GM12874 (cell line): Measurements from ENCODE around the gene ADD2.

Experiments
- TF ChIP-seq, protein P1 (sequence below): IDR thresholded peaks from 2 replicates; pipeline ENCODE4 v1.5.1; 2011; ENCODE audit warnings: low read depth, mild to moderate bottlenecking, control low read depth, low read length, moderate library complexity; ENCODE audit not compliant: insufficient read depth

Gene ADD2

DNA sequence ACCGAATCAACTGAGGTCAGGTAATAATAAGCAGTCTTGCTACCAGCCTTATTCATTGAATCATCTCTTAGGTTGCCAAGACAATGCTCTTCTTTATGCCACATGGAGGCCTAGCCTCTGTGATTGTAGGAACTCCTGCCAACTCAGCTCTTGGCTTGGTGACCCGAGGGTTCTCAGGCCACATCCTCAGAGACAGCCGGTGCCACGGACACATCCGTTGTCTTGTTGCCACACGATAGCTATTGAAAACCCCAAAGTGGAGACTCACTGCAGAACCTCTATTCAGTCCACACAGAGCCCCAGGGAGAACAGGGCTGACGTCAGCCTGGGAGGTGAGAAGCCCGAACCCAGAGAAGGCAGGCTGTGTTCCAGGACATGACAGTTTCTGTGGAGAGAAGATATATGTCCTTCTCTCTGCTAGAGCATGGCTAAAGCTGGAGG lies 160.9 kb downstream of the ADD2 start:
- TF ChIP-seq, protein P1, sequence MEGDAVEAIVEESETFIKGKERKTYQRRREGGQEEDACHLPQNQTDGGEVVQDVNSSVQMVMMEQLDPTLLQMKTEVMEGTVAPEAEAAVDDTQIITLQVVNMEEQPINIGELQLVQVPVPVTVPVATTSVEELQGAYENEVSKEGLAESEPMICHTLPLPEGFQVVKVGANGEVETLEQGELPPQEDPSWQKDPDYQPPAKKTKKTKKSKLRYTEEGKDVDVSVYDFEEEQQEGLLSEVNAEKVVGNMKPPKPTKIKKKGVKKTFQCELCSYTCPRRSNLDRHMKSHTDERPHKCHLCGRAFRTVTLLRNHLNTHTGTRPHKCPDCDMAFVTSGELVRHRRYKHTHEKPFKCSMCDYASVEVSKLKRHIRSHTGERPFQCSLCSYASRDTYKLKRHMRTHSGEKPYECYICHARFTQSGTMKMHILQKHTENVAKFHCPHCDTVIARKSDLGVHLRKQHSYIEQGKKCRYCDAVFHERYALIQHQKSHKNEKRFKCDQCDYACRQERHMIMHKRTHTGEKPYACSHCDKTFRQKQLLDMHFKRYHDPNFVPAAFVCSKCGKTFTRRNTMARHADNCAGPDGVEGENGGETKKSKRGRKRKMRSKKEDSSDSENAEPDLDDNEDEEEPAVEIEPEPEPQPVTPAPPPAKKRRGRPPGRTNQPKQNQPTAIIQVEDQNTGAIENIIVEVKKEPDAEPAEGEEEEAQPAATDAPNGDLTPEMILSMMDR: no peak
